ENCODE data around the gene STX2. TPM values are rescaled to one million over a fixed set of nuclear protein-coding genes. Genes with fewer than 3 reads are reported as not detected.
A peak's percentile ranks its signal among the peaks of the same experiment; 100 is the strongest.

STX2 gene
- total and polyA plus RNA-seq, 10 of the 15 experiments (the other 5 are each of a cell fraction or from before 2014, with no cell fraction given), result 6.0 to 22.2 (median 10.0) TPM

DNA sequence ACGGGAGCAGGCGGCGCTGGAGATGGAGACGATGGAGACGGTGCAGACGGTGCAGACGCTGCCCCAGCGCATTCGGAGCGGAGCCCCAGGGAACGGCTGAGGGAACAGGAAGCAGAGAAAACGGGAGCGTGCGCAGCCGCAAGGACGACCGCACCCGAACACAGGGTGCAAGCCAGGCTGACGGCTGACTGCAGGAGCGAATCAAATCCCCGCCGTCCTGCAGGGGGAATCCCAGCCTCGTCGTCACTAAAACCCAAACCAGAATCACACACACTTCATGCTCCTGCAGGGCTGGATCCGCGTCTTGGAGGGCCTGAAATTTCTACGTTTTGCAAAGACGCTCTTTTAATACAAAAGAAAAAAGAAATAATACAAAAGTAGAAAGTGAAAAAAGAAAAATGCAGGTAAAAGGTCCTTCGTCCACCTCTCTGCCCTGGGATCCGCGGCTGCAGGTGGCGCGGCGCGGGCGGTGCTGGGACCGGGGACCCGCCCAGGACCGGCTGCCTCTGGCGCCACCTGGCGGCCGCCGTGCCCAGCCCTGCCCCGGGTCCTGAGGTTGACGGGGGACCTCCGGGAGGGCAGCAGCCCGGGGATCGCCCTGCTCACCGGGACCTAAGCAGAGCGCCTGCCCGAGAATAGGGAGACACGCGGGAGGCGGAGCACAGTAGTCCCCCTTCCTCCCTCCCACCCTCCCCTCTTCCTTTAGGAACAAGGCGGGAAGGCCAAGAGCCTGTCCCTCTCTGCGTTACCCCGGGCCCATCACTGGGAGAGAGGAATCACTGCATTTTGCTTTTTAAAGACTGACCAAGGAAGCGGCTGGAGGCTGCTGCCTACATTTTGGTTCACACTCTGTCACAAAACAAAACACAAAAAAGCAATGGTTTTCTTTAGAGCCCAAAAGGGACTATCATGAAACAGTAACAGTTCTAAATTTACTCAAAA, 20.1 kb downstream of the STX2 start (continued):
- TF ChIP-seq, protein P1, sequence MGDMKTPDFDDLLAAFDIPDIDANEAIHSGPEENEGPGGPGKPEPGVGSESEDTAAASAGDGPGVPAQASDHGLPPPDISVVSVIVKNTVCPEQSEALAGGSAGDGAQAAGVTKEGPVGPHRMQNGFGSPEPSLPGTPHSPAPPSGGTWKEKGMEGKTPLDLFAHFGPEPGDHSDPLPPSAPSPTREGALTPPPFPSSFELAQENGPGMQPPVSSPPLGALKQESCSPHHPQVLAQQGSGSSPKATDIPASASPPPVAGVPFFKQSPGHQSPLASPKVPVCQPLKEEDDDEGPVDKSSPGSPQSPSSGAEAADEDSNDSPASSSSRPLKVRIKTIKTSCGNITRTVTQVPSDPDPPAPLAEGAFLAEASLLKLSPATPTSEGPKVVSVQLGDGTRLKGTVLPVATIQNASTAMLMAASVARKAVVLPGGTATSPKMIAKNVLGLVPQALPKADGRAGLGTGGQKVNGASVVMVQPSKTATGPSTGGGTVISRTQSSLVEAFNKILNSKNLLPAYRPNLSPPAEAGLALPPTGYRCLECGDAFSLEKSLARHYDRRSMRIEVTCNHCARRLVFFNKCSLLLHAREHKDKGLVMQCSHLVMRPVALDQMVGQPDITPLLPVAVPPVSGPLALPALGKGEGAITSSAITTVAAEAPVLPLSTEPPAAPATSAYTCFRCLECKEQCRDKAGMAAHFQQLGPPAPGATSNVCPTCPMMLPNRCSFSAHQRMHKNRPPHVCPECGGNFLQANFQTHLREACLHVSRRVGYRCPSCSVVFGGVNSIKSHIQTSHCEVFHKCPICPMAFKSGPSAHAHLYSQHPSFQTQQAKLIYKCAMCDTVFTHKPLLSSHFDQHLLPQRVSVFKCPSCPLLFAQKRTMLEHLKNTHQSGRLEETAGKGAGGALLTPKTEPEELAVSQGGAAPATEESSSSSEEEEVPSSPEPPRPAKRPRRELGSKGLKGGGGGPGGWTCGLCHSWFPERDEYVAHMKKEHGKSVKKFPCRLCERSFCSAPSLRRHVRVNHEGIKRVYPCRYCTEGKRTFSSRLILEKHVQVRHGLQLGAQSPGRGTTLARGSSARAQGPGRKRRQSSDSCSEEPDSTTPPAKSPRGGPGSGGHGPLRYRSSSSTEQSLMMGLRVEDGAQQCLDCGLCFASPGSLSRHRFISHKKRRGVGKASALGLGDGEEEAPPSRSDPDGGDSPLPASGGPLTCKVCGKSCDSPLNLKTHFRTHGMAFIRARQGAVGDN (IDR thresholded peaks at IDR 0.05), result peak; percentile 87
- TF ChIP-seq TARDBP (IDR thresholded peaks at IDR 0.05; ENCODE audit: borderline replicate concordance) (no peak), POU2F2 (IDR thresholded peaks at IDR 0.05; ENCODE audit: borderline replicate concordance, low read depth, low read length) (no peak), ESRRA (IDR thresholded peaks at IDR 0.05; ENCODE audit: low read length) (no peak), ZNF24 (IDR thresholded peaks at IDR 0.05) (no peak), TBL1XR1 (IDR thresholded peaks at IDR 0.05; ENCODE audit: low read depth, low read length) (0 out of 2 replicates have a peak, but pooled peaks have one; percentile 32), LARP7 (IDR thresholded peaks at IDR 0.05) (no peak), SREBF1 (IDR thresholded peaks at IDR 0.05; ENCODE audit: low read length) (no peak), IKZF1 (conservative IDR thresholded peaks at IDR 0.05) (peak; percentile 39), FOS (IDR thresholded peaks at IDR 0.05; ENCODE audit: borderline replicate concordance, extremely low read depth, insufficient read length) (no peak)
- TF ChIP-seq, protein P2, sequence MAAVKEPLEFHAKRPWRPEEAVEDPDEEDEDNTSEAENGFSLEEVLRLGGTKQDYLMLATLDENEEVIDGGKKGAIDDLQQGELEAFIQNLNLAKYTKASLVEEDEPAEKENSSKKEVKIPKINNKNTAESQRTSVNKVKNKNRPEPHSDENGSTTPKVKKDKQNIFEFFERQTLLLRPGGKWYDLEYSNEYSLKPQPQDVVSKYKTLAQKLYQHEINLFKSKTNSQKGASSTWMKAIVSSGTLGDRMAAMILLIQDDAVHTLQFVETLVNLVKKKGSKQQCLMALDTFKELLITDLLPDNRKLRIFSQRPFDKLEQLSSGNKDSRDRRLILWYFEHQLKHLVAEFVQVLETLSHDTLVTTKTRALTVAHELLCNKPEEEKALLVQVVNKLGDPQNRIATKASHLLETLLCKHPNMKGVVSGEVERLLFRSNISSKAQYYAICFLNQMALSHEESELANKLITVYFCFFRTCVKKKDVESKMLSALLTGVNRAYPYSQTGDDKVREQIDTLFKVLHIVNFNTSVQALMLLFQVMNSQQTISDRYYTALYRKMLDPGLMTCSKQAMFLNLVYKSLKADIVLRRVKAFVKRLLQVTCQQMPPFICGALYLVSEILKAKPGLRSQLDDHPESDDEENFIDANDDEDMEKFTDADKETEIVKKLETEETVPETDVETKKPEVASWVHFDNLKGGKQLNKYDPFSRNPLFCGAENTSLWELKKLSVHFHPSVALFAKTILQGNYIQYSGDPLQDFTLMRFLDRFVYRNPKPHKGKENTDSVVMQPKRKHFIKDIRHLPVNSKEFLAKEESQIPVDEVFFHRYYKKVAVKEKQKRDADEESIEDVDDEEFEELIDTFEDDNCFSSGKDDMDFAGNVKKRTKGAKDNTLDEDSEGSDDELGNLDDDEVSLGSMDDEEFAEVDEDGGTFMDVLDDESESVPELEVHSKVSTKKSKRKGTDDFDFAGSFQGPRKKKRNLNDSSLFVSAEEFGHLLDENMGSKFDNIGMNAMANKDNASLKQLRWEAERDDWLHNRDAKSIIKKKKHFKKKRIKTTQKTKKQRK (IDR thresholded peaks at IDR 0.05; ENCODE audit: low read depth, low read length), result no peak
- TF ChIP-seq, protein P3, sequence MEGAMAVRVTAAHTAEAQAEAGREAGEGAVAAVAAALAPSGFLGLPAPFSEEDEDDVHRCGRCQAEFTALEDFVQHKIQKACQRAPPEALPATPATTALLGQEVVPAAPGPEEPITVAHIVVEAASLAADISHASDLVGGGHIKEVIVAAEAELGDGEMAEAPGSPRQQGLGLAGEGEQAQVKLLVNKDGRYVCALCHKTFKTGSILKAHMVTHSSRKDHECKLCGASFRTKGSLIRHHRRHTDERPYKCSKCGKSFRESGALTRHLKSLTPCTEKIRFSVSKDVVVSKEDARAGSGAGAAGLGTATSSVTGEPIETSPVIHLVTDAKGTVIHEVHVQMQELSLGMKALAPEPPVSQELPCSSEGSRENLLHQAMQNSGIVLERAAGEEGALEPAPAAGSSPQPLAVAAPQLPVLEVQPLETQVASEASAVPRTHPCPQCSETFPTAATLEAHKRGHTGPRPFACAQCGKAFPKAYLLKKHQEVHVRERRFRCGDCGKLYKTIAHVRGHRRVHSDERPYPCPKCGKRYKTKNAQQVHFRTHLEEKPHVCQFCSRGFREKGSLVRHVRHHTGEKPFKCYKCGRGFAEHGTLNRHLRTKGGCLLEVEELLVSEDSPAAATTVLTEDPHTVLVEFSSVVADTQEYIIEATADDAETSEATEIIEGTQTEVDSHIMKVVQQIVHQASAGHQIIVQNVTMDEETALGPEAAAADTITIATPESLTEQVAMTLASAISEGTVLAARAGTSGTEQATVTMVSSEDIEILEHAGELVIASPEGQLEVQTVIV (IDR thresholded peaks at IDR 0.05; ENCODE audit: borderline replicate concordance, partially characterized antibody), result no peak
- TF ChIP-seq, protein P4, sequence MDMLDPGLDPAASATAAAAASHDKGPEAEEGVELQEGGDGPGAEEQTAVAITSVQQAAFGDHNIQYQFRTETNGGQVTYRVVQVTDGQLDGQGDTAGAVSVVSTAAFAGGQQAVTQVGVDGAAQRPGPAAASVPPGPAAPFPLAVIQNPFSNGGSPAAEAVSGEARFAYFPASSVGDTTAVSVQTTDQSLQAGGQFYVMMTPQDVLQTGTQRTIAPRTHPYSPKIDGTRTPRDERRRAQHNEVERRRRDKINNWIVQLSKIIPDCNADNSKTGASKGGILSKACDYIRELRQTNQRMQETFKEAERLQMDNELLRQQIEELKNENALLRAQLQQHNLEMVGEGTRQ (IDR thresholded peaks at IDR 0.05; ENCODE audit: borderline replicate concordance, low read depth, low read length), result no peak
- TF ChIP-seq, protein P5, sequence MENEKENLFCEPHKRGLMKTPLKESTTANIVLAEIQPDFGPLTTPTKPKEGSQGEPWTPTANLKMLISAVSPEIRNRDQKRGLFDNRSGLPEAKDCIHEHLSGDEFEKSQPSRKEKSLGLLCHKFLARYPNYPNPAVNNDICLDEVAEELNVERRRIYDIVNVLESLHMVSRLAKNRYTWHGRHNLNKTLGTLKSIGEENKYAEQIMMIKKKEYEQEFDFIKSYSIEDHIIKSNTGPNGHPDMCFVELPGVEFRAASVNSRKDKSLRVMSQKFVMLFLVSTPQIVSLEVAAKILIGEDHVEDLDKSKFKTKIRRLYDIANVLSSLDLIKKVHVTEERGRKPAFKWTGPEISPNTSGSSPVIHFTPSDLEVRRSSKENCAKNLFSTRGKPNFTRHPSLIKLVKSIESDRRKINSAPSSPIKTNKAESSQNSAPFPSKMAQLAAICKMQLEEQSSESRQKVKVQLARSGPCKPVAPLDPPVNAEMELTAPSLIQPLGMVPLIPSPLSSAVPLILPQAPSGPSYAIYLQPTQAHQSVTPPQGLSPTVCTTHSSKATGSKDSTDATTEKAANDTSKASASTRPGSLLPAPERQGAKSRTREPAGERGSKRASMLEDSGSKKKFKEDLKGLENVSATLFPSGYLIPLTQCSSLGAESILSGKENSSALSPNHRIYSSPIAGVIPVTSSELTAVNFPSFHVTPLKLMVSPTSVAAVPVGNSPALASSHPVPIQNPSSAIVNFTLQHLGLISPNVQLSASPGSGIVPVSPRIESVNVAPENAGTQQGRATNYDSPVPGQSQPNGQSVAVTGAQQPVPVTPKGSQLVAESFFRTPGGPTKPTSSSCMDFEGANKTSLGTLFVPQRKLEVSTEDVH (IDR thresholded peaks at IDR 0.05; ENCODE audit: low read depth, partially characterized antibody), result no peak

All from GM12878 (cell line).